Stomach smooth muscle (tissue), 2 donors: ENCODE data around the gene FAF1.

Source experiments
- H3K27ac ChIP-seq: one replicate; pipeline ENCODE4 v1.7.0; 2013; ENCODE audit warnings: mild to moderate bottlenecking, low read length, inconsistent platforms
- H3K27me3 ChIP-seq, 2 donors: one replicate each; pipeline ENCODE4 v1.7.0; 2013; ENCODE audit warnings: low read length in 2 of 2; ENCODE audit not compliant: insufficient read depth in 2 of 2, control insufficient read depth in 1 of 2
- H3K36me3 ChIP-seq, 2 donors: one replicate each; pipeline ENCODE4 v1.7.0; 2013; ENCODE audit warnings: low read length in 2 of 2; ENCODE audit not compliant: control insufficient read depth in 2 of 2, insufficient read depth in 2 of 2
- H3K4me1 ChIP-seq: one replicate; pipeline ENCODE4 v1.7.0; 2013; ENCODE audit warnings: low read length; ENCODE audit not compliant: control insufficient read depth, insufficient read depth
- H3K4me3 ChIP-seq, 2 donors: one replicate each; pipeline ENCODE4 v1.7.0; 2013; ENCODE audit warnings: low read length in 2 of 2
- H3K9ac ChIP-seq, 2 donors: one replicate each; pipeline ENCODE4 v1.7.0; 2013; ENCODE audit warnings: low read length in 2 of 2, mild to moderate bottlenecking in 1 of 2
- H3K9me3 ChIP-seq, 2 donors: one replicate each; pipeline ENCODE4 v1.7.0; 2013; ENCODE audit warnings: low read length in 2 of 2; ENCODE audit not compliant: control insufficient read depth in 2 of 2
- donor health status: healthy.
- donor health status: Pancreatic carcinoma.

The FAF1 gene

GRCh38 chr1:50393522-50394120 is 566.4 kb downstream of the FAF1 start:
- H3K9ac ChIP-seq, result no peak overlapping the region
- H3K4me1 ChIP-seq, result no peaks in the 10 kb centered on the region
- H3K36me3 ChIP-seq, result no peaks in the 10 kb centered on the region
- H3K27me3 ChIP-seq, result no peaks in the 10 kb centered on the region
- no peak overlapping the region for H3K4me3 ChIP-seq
- H3K9me3 ChIP-seq, result no peaks in the 10 kb centered on the region
- no peak overlapping the region for H3K27ac ChIP-seq
